ACC112 (cell line): ENCODE measurements around the gene COL23A1.

Source experiments
- H2AFZ ChIP-seq: fragments of 200-600 bp; sonication (generic); one replicate; pipeline ENCODE4 v1.6.0; 2017; ENCODE audit warnings: antibody characterized with exemption, low read length; ENCODE audit not compliant: unreplicated experiment
- H3K27ac ChIP-seq: fragments of 200-600 bp; sonication (generic); 2 replicates; pipeline ENCODE4 v1.5.1; 2014; ENCODE audit warnings: low read depth, mild to moderate bottlenecking, antibody characterized with exemption, low read length, moderate library complexity
- H3K27me3 ChIP-seq: fragments of 200-600 bp; sonication (generic); 2 replicates; pipeline ENCODE4 v1.6.1; 2014; ENCODE audit warnings: mild to moderate bottlenecking, antibody characterized with exemption, low read length, moderate library complexity, mixed read lengths; ENCODE audit not compliant: insufficient read depth
- H3K36me3 ChIP-seq: fragments of 200-600 bp; sonication (generic); 2 replicates; pipeline ENCODE4 v1.6.1; 2016; ENCODE audit warnings: mild to moderate bottlenecking, antibody characterized with exemption, low read length, moderate library complexity, mixed read lengths; ENCODE audit not compliant: insufficient read depth
- H3K4me1 ChIP-seq: fragments of 200-600 bp; sonication (generic); one replicate; pipeline ENCODE4 v1.6.1; 2016; ENCODE audit warnings: low read length, mixed read lengths; ENCODE audit not compliant: insufficient read depth, unreplicated experiment, control insufficient read depth
- H3K4me3 ChIP-seq: fragments of 200-600 bp; sonication (generic); 2 replicates; pipeline ENCODE4 v1.5.1; 2014; ENCODE audit warnings: mild to moderate bottlenecking, low read depth, low read length
- H3K79me2 ChIP-seq: fragments of 200-600 bp; sonication (generic); one replicate; pipeline ENCODE4 v1.6.0; 2016; ENCODE audit warnings: low read length; ENCODE audit not compliant: control insufficient read depth, unreplicated experiment, insufficient read depth

The COL23A1 gene

GRCh38 chr5:178383301-178383918, 206.8 kb downstream of the COL23A1 start:
- no peak overlapping the region for H3K27ac ChIP-seq
- no peaks in the 10 kb centered on the region for H3K36me3 ChIP-seq
- H3K79me2 ChIP-seq = no peaks in the 10 kb centered on the region
- H2AFZ ChIP-seq = no peak overlapping the region
- H3K4me3 ChIP-seq = no peak overlapping the region
- no peaks in the 10 kb centered on the region for H3K4me1 ChIP-seq
- peaks cover 25% of the 10 kb centered on the region for H3K27me3 ChIP-seq

GRCh38 chr5:178382754-178383164, 207.4 kb downstream of the COL23A1 start:
- Histone ChIP-seq H2AFZ (no peak overlapping the region), H3K36me3 (no peaks in the 10 kb centered on the region), H3K4me1 (no peaks in the 10 kb centered on the region), H3K4me3 (no peak overlapping the region), H3K79me2 (no peaks in the 10 kb centered on the region), H3K27me3 (peaks cover 23% of the 10 kb centered on the region), H3K27ac (no peak overlapping the region)

- H3K36me3 ChIP-seq = no peaks in the 10 kb centered on the region
- no peaks in the 10 kb centered on the region for H3K4me1 ChIP-seq
- no peak overlapping the region for H3K4me3 ChIP-seq
- H3K79me2 ChIP-seq = no peaks in the 10 kb centered on the region
- no peak overlapping the region for H2AFZ ChIP-seq
- H3K27me3 ChIP-seq = peaks cover 16% of the 10 kb centered on the region; the same call in 1 of the 2 replicates
- H3K27ac ChIP-seq = no peak overlapping the region
Observed at GRCh38 chr5:178381921-178382695, 208.1 kb downstream of the COL23A1 start.

- H3K27me3 ChIP-seq = peaks cover 7% of the 10 kb centered on the region; the same call in 1 of the 2 replicates
- H2AFZ ChIP-seq = no peak overlapping the region
- no peaks in the 10 kb centered on the region for H3K4me1 ChIP-seq
- H3K27ac ChIP-seq = no peak overlapping the region
- no peaks in the 10 kb centered on the region for H3K36me3 ChIP-seq
- no peak overlapping the region for H3K4me3 ChIP-seq
- no peaks in the 10 kb centered on the region for H3K79me2 ChIP-seq
Observed at GRCh38 chr5:178381206-178381605, 209.0 kb downstream of the COL23A1 start.

GRCh38 chr5:178380541-178381074, 209.6 kb downstream of the COL23A1 start:
- Histone ChIP-seq H3K27me3 (peaks cover 5% of the 10 kb centered on the region; the same call in 1 of the 2 replicates), H3K79me2 (no peaks in the 10 kb centered on the region), H3K4me1 (no peaks in the 10 kb centered on the region), H3K36me3 (no peaks in the 10 kb centered on the region), H3K4me3 (no peak overlapping the region), H2AFZ (no peak overlapping the region), H3K27ac (no peak overlapping the region)

- no peak overlapping the region for H2AFZ ChIP-seq
- H3K27me3 ChIP-seq = peaks cover 3% of the 10 kb centered on the region; the same call in 1 of the 2 replicates
- H3K4me3 ChIP-seq = no peak overlapping the region
- H3K79me2 ChIP-seq = no peaks in the 10 kb centered on the region
- H3K27ac ChIP-seq = no peak overlapping the region
- no peaks in the 10 kb centered on the region for H3K36me3 ChIP-seq
- H3K4me1 ChIP-seq = no peaks in the 10 kb centered on the region
Observed at GRCh38 chr5:178380086-178380485, 210.1 kb downstream of the COL23A1 start.

- H3K4me1 ChIP-seq = no peaks in the 10 kb centered on the region
Observed at GRCh38 chr5:178378527-178379484, 211.4 kb downstream of the COL23A1 start.

GRCh38 chr5:178377583-178378270, 212.5 kb downstream of the COL23A1 start:
- Histone ChIP-seq H3K27ac (no peak overlapping the region), H3K79me2 (no peaks in the 10 kb centered on the region), H3K27me3 (peaks cover 12% of the 10 kb centered on the region; the same call in 1 of the 2 replicates), H3K36me3 (no peaks in the 10 kb centered on the region), H3K4me1 (no peaks in the 10 kb centered on the region), H2AFZ (no peak overlapping the region), H3K4me3 (no peak overlapping the region)

More at GRCh38 chr5:178378527-178379484, 211.4 kb downstream of the COL23A1 start:
- no peak overlapping the region for H2AFZ ChIP-seq
- H3K27me3 ChIP-seq = peaks cover 9% of the 10 kb centered on the region; the same call in 1 of the 2 replicates
- no peak overlapping the region for H3K4me3 ChIP-seq
- no peaks in the 10 kb centered on the region for H3K79me2 ChIP-seq
- H3K27ac ChIP-seq = no peak overlapping the region
- H3K36me3 ChIP-seq = no peaks in the 10 kb centered on the region

GRCh38 chr5:178376921-178377582, 213.1 kb downstream of the COL23A1 start:
- Histone ChIP-seq H3K36me3 (no peaks in the 10 kb centered on the region), H3K79me2 (no peaks in the 10 kb centered on the region), H3K4me3 (no peak overlapping the region), H3K27me3 (peaks cover 17% of the 10 kb centered on the region), H3K27ac (no peak overlapping the region), H2AFZ (no peak overlapping the region), H3K4me1 (no peaks in the 10 kb centered on the region)
